OCI-LY7 (cell line): ENCODE results near the gene SPO11.

Experiments used
- EZH2phosphoT487 ChIP-seq: fragments of 200-600 bp; sonication (generic); IDR thresholded peaks from 2 replicates; pipeline ENCODE4 v1.6.1; 2018; ENCODE audit warnings: low read depth, borderline replicate concordance, mild to moderate bottlenecking, mixed run types, antibody characterized with exemption, low read length, moderate library complexity, mixed read lengths
- TF ChIP-seq, protein P1 (sequence below): fragments of 200-600 bp; sonication (generic); conservative IDR thresholded peaks from 2 replicates; pipeline ENCODE4 v1.5.1; 2014; ENCODE audit warnings: mild to moderate bottlenecking, antibody characterized with exemption, low read length, moderate library complexity, mixed read lengths

- no peak for TF ChIP-seq EZH2phosphoT487
- TF ChIP-seq, protein P1, sequence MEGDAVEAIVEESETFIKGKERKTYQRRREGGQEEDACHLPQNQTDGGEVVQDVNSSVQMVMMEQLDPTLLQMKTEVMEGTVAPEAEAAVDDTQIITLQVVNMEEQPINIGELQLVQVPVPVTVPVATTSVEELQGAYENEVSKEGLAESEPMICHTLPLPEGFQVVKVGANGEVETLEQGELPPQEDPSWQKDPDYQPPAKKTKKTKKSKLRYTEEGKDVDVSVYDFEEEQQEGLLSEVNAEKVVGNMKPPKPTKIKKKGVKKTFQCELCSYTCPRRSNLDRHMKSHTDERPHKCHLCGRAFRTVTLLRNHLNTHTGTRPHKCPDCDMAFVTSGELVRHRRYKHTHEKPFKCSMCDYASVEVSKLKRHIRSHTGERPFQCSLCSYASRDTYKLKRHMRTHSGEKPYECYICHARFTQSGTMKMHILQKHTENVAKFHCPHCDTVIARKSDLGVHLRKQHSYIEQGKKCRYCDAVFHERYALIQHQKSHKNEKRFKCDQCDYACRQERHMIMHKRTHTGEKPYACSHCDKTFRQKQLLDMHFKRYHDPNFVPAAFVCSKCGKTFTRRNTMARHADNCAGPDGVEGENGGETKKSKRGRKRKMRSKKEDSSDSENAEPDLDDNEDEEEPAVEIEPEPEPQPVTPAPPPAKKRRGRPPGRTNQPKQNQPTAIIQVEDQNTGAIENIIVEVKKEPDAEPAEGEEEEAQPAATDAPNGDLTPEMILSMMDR = no peak
These were observed 22.9 kb upstream of the SPO11 start for GRCh38 chr20:57306747-57307146.
